SKM-1 (cell line): ENCODE measurements around the gene TPCN2.

Source experiments
- DNase-seq: peaks from one replicate; lab custom pipeline; 2025; ENCODE audit not compliant: unreplicated experiment; lab: John Stamatoyannopoulos, UW

Gene TPCN2

GRCh38 chr11:69159150-69159852, 110.6 kb downstream of the TPCN2 start:
- DNase-seq, result no peak

GRCh38 chr11:69160296-69161116, 111.8 kb downstream of the TPCN2 start:
- no peak for DNase-seq

- DNase-seq, result no peak
These were observed 112.3 kb downstream of the TPCN2 start for GRCh38 chr11:69161117-69161407.

- no peak for DNase-seq
These were observed 113.8 kb downstream of the TPCN2 start for GRCh38 chr11:69162505-69162904.

- DNase-seq, result no peak
These were observed 115.1 kb downstream of the TPCN2 start for GRCh38 chr11:69163842-69164241.

- no peak for DNase-seq
These were observed 116.1 kb downstream of the TPCN2 start for GRCh38 chr11:69164824-69165223.

- DNase-seq, result no peak
These were observed 117.0 kb downstream of the TPCN2 start for GRCh38 chr11:69165775-69166174.

- DNase-seq, result peak; percentile 75
These were observed 117.7 kb downstream of the TPCN2 start for GRCh38 chr11:69166218-69167115.

- no peak for DNase-seq
These were observed 118.6 kb downstream of the TPCN2 start for GRCh38 chr11:69167130-69167915.

GRCh38 chr11:69167916-69168691, 119.4 kb downstream of the TPCN2 start:
- no peak for DNase-seq

- DNase-seq, result no peak
These were observed 120.7 kb downstream of the TPCN2 start for GRCh38 chr11:69169479-69169878.

GRCh38 chr11:69170704-69171103, 122.0 kb downstream of the TPCN2 start:
- DNase-seq, result no peak

- no peak for DNase-seq
These were observed 122.9 kb downstream of the TPCN2 start for GRCh38 chr11:69171476-69172240.

GRCh38 chr11:69172674-69173073, 123.9 kb downstream of the TPCN2 start:
- DNase-seq, result no peak

- DNase-seq, result no peak
These were observed 124.6 kb downstream of the TPCN2 start for GRCh38 chr11:69173331-69173730.

- no peak for DNase-seq
These were observed 125.3 kb downstream of the TPCN2 start for GRCh38 chr11:69173925-69174581.

- DNase-seq, result no peak
These were observed 126.1 kb downstream of the TPCN2 start for GRCh38 chr11:69174841-69175240.

GRCh38 chr11:69178819-69179482, 130.2 kb downstream of the TPCN2 start:
- no peak for DNase-seq
